GM19372 (cell line): Measurements from ENCODE around the gene ECI1.

Experiments
- ATAC-seq: cut with Tn5 transposase; IDR thresholded peaks from one replicate; pipeline ENCODE4 v1.9.1; 2021; ENCODE audit warnings: mild to moderate bottlenecking, low read depth, moderate library complexity; ENCODE audit not compliant: unreplicated experiment

Gene ECI1

GRCh38 chr16:2235234-2235651 lies 16.1 kb downstream of the ECI1 start:
- ATAC-seq, result no peak

- ATAC-seq, result no peak
Observed at GRCh38 chr16:2234813-2235170, 16.6 kb downstream of the ECI1 start.

GRCh38 chr16:2233872-2234812 lies 17.2 kb downstream of the ECI1 start:
- ATAC-seq, result no peak

GRCh38 chr16:2233046-2233775 lies 18.2 kb downstream of the ECI1 start:
- no peak for ATAC-seq

- no peak for ATAC-seq
Observed at GRCh38 chr16:2232094-2232990, 19.0 kb downstream of the ECI1 start.

- ATAC-seq, result no peak
Observed at GRCh38 chr16:2231016-2231931, 20.1 kb downstream of the ECI1 start.

- no peak for ATAC-seq
Observed at GRCh38 chr16:2230376-2230775, 21.0 kb downstream of the ECI1 start.

- no peak for ATAC-seq
Observed at GRCh38 chr16:2229632-2230250, 21.6 kb downstream of the ECI1 start.

- no peak for ATAC-seq
Observed at GRCh38 chr16:2229091-2229490, 22.3 kb downstream of the ECI1 start.

GRCh38 chr16:2228161-2228824 lies 23.1 kb downstream of the ECI1 start:
- ATAC-seq, result no peak

GRCh38 chr16:2226918-2227317 lies 24.5 kb downstream of the ECI1 start:
- ATAC-seq, result no peak

- ATAC-seq, result no peak
Observed at GRCh38 chr16:2226245-2226793, 25.1 kb downstream of the ECI1 start.

- ATAC-seq, result peak; percentile 16
Observed at GRCh38 chr16:2223942-2224486, 27.4 kb downstream of the ECI1 start.

- peak; percentile 94 for ATAC-seq
Observed at GRCh38 chr16:2223221-2223941, 28.0 kb downstream of the ECI1 start, which contains the start of gene E4F1. Gene E4F1, plus strand, starts transcription at chr16:2223591. Its CDS starts 23 bp downstream, at chr16:2223614.

GRCh38 chr16:2216330-2216729 lies 35.1 kb downstream of the ECI1 start:
- no peak for ATAC-seq

GRCh38 chr16:2214719-2214968 lies 36.7 kb downstream of the ECI1 start, which contains the start of gene PGP:
Gene PGP, minus strand, starts transcription at chr16:2214840. Its CDS starts 63 bp downstream, at chr16:2214777.
- peak; percentile 87 for ATAC-seq
